Posterior cingulate gyrus (tissue), 11 donors: Measurements from ENCODE around the gene INAVA.
"Not testable (repeated sequence)": the region's sequence is repeated elsewhere in the genome, so short reads cannot be mapped to it uniquely, and the experiment has no call there.

Experiments
- DNase-seq, 10 donors: peaks; one replicate each; pipeline versions ENCODE4 v3.0.0 to v3.0.0-alpha.2; 2020 to 2021; ENCODE audit warnings: mixed read lengths in 3 of 10
- intact Hi-C: fragments of 100-400 bp; cut with DNase I; formaldehyde crosslinking; loops from one replicate; pipeline ENCODE4 v1.15.1; 2023

The INAVA gene

GRCh38 chr1:200959411-200959921, 64.8 kb downstream of the INAVA start:
- intact Hi-C loops, result no loop called here
- DNase-seq, result no peak

GRCh38 chr1:200960236-200960947, 65.7 kb downstream of the INAVA start:
- intact Hi-C loops, result no loop called here
- DNase-seq, result no peak

DNA sequence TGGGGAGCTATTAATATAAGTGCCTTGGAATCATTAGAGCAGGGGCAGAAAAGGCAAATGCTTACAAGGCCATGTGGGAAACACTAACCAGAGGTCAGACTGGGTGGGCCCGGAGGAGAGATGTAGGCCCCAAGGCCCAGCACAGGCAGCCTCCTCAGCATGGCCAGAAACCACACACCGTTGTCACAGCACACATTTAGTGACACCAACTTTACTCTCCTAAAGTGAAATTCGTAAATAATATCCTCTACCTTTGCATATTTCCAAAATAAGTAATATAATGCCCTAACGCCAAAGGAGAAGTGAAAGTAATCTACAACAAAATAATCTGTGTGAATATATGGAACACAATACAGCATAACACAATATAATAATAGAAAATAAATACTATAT, 66.2 kb downstream of the INAVA start:
- no peak for DNase-seq
- intact Hi-C loops, result no loop called here

DNA sequence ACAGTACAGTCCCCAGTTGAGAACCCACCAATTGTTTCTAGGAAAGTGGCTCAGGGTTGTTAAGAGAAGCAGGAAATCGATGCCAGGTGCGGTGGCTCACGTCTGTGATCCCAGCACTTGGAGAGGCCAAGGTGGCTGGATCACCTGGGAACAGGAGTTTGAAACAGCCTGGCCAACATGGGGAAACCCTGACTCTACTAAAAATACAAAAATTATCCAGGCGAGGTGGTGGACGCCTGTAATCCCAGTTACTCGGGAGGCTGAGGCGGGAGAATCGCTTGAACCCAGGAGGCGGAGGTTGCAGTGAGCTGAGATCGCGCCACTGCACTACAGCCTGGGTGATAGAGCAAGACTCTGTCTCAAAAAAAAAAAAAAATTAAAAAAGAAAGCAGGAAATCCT, 67.5 kb downstream of the INAVA start:
- intact Hi-C loops, DNase-seq: not testable (repeated sequence)

DNA sequence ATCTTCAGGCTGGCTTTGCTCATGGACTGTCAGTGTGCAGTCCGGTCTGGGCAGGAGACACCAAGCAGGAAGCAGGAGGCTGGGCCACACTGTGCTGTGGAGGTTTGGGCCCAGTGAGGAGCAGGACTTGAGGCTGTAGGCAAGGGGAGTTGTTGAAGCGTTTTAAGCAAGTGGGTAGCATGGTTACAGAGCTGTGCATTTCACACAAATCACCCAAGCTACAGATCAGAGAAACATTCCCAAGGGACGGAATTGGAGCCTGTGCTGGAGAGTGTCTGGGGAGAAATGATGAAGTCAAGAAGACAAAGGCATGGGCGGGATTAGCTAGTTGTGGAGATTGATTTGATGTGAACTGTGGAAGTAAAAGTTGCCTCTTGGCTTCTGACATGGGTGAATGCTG, 67.9 kb downstream of the INAVA start:
- intact Hi-C loops, result no loop called here
- no peak for DNase-seq

DNA sequence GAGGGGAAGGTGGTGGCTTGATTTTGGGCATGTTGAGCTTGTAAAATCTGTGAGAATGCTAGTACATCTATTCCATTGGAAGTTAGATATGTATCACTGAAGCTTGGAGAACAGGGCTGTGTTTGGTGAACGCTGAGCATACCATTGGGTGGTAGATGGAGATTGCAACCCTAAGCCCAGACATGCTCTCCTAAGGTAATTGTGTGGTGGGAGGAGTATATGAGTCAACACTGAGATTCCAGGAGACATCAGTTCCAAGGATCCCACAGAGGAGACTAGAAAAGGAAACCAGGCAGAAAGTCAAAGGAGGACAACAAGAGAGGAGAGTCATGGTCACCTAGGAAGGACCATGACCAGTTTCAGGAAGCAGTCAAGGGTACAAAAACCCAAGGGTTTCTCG, 68.4 kb downstream of the INAVA start:
- intact Hi-C loops, result no loop called here
- no peak for DNase-seq

DNA sequence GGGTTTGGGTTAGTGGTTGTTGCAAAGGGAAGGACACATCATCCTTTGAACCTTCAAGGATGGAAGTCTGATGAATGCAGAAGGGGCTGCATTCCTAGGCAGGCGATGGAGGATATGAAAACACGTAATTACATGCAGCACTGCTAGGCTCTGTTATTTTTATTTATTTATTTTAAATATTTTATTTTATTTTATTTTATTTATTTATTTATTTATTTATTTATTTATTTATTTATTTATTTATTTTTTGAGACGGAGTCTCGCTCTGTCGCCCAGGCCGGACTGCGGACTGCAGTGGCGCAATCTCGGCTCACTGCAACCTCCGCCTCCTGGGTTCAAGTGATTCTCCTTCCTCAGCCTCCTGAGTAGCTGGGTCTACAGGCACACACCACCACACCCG, 69.2 kb downstream of the INAVA start:
- intact Hi-C loops, DNase-seq: not testable (repeated sequence)
